ENCODE data around the gene STARD9. TPM values are rescaled to one million over a fixed set of nuclear protein-coding genes. Genes with fewer than 3 reads are reported as not detected.

Gene STARD9
- total and polyA plus RNA-seq, 10 of the 15 experiments (the other 5 are each of a cell fraction or from before 2014, with no cell fraction given) = 0.58 to 11.5 (median 6.1) TPM

GRCh38 chr15:42665827-42666226 lies 90.4 kb downstream of the STARD9 start:
- BruUV-seq (replicated peaks) = no TSS peak
- Histone ChIP-seq H3K4me2 (ENCODE audit: control insufficient read depth, insufficient read depth) (no peak overlapping the region), H2AFZ (ENCODE audit: control insufficient read depth, low read depth, low read length) (no peak overlapping the region), H3K9me3 (replicated peaks; ENCODE audit: control insufficient read depth, insufficient read depth, low read length) (no peaks in the 10 kb centered on the region), H3K4me3 (no peak overlapping the region), H3K27ac (ENCODE audit: control insufficient read depth, insufficient read depth) (no peak overlapping the region), H4K20me1 (ENCODE audit: control insufficient read depth, insufficient read depth) (no peaks in the 10 kb centered on the region), H3K9ac (ENCODE audit: control insufficient read depth, insufficient read depth, low read length) (no peak overlapping the region), H3K4me1 (ENCODE audit: control insufficient read depth, insufficient read depth, low read length) (no peaks in the 10 kb centered on the region), H3K27me3 (replicated peaks in 1 of 2; ENCODE audit: control insufficient read depth in 2 of 2, insufficient read depth in 2 of 2, low read length in 1 of 2) (no peaks in the 10 kb centered on the region), H3K36me3 (ENCODE audit: control insufficient read depth in 2 of 2, insufficient read depth in 2 of 2, low read length in 1 of 2) (no peaks in the 10 kb centered on the region; a peak in 1 of 4 replicates), H3K79me2 (ENCODE audit: control insufficient read depth, insufficient read depth, low read length) (no peaks in the 10 kb centered on the region)
- intact Hi-C loops (cut with micrococcal nuclease; ENCODE audit: unreplicated experiment) (no loop called here), in situ Hi-C loops (cut with MboI) (no loop called here)
- RAD21 ChIA-PET (ENCODE audit: unreplicated experiment) = no interaction called here
- TF ChIP-seq POU2F2 (IDR thresholded peaks at IDR 0.05; ENCODE audit: borderline replicate concordance, low read depth, low read length) = no peak
- no peak for TF ChIP-seq ZNF24 (IDR thresholded peaks at IDR 0.05)
- CTCF ChIA-PET = no interaction called here
- FAIRE-seq (no peak), DNase-seq (ENCODE audit: low read depth, low spot score) (no peak), ATAC-seq (no peak)
- WGBS (ENCODE audit: insufficient coverage, insufficient replicate concordance, low lambda C conversion rate, missing lambda C conversion rate) = 100% methylated on average over 3 of the region's 3 CpGs
- POLR2A ChIA-PET = no interaction called here
- SMC1A ChIA-PET (ENCODE audit: uncharacterized antibody, unreplicated experiment) = no interaction called here

GRCh38 chr15:42667855-42668254 lies 92.4 kb downstream of the STARD9 start:
- H3K4me3 ChIP-seq = no peak overlapping the region
- BruUV-seq (replicated peaks) = no TSS peak
- H3K36me3 ChIP-seq (ENCODE audit: control insufficient read depth in 2 of 2, insufficient read depth in 2 of 2, low read length in 1 of 2) = no peaks in the 10 kb centered on the region
- no peaks in the 10 kb centered on the region for H3K9me3 ChIP-seq (replicated peaks; ENCODE audit: control insufficient read depth, insufficient read depth, low read length)
- FAIRE-seq (no peak), DNase-seq (ENCODE audit: low read depth, low spot score) (no peak), ATAC-seq (no peak)
- intact Hi-C loops (cut with micrococcal nuclease; ENCODE audit: unreplicated experiment) (no loop called here), in situ Hi-C loops (cut with MboI) (no loop called here)
- H2AFZ ChIP-seq (ENCODE audit: control insufficient read depth, low read depth, low read length) = no peak overlapping the region
- ChIA-PET RAD21 (ENCODE audit: unreplicated experiment) (no interaction called here), SMC1A (ENCODE audit: uncharacterized antibody, unreplicated experiment) (no interaction called here), POLR2A (interaction anchor here (0.6 kb wide), 1 partner anchor 287 kb away, joined by 3 read pairs; no protein-coding TSS in a partner anchor), CTCF (no interaction called here)
- no peak overlapping the region for H3K4me2 ChIP-seq (ENCODE audit: control insufficient read depth, insufficient read depth)
- H4K20me1 ChIP-seq (ENCODE audit: control insufficient read depth, insufficient read depth) = no peaks in the 10 kb centered on the region
- 95% methylated on average over 1 of the region's 1 CpG for WGBS (ENCODE audit: insufficient coverage, insufficient replicate concordance, low lambda C conversion rate, missing lambda C conversion rate)
- H3K9ac ChIP-seq (ENCODE audit: control insufficient read depth, insufficient read depth, low read length) = no peak overlapping the region
- H3K27me3 ChIP-seq (replicated peaks in 1 of 2; ENCODE audit: control insufficient read depth in 2 of 2, insufficient read depth in 2 of 2, low read length in 1 of 2) = no peaks in the 10 kb centered on the region
- no peaks in the 10 kb centered on the region for H3K4me1 ChIP-seq (ENCODE audit: control insufficient read depth, insufficient read depth, low read length)
- no peak for TF ChIP-seq RFX5 (IDR thresholded peaks at IDR 0.05; ENCODE audit: low read depth, low read length)
- no peak for TF ChIP-seq FOXM1 (IDR thresholded peaks at IDR 0.05; ENCODE audit: low read depth, low read length)
- TF ChIP-seq IKZF1 (conservative IDR thresholded peaks at IDR 0.05) = no peak
- TF ChIP-seq ZBTB33 (IDR thresholded peaks at IDR 0.05) = no peak
- no peak for TF ChIP-seq HDGF (IDR thresholded peaks at IDR 0.05)
- no peak for TF ChIP-seq NR2F1 (conservative IDR thresholded peaks at IDR 0.05)
- H3K79me2 ChIP-seq (ENCODE audit: control insufficient read depth, insufficient read depth, low read length) = no peaks in the 10 kb centered on the region
- no peak overlapping the region for H3K27ac ChIP-seq (ENCODE audit: control insufficient read depth, insufficient read depth)

Data from GM12878 (cell line).